K562 (cell line): ENCODE results near the gene SALL3. TPM values are rescaled to one million over a fixed set of nuclear protein-coding genes. Genes with fewer than 3 reads are reported as not detected.

ENCODE experiments used
- ZBTB40 ChIP-seq, 2 experiments: fragments of 450-650 bp in 1 of 2; sonication (generic) in 1 of 2; formaldehyde crosslinking in 1 of 2; IDR thresholded peaks; 2 replicates each; pipeline versions ENCODE4 v1.7.1 to v1.9.0; 2016 to 2022; ENCODE audit warnings: inconsistent platforms in 1 of 2, mild to moderate bottlenecking in 1 of 2, missing genetic modification reagents in 1 of 2
- ZNF589 ChIP-seq: fragments of 200-800 bp; sonication (Bioruptor generic); IDR thresholded peaks from 2 replicates; pipeline ENCODE4 v1.6.1; 2016; ENCODE audit warnings: low read depth, missing genetic modification characterization, missing compliant biosample characterization
- polyA plus RNA-seq, 8 experiments: library from polyadenylated mRNA; depleted of rRNA in 4 of 8; stranded (reverse) in 5 of 8; unstranded in 3 of 8; fragments of >200 nt; fragmentation: Nextera tagmentation in 2 of 8; fragmentation: Illumina TruSeq in 1 of 8; extraction: Ambion mirVana in 2 of 8; extraction: Trizol in 1 of 8; gene quantifications; 2 replicates each; pipeline versions ENCODE4 v1.2.1 to v1.2.3, GENCODE V29; 2011 to 2014; ENCODE audit warnings: inconsistent platforms in 1 of 8, missing spikeins in 1 of 8
- total RNA-seq, 7 experiments: library from RNA; depleted of rRNA in 6 of 7; stranded (reverse); fragments of >200 nt in 6 of 7; fragmentation: Illumina TruSeq in 2 of 7; extraction: Trizol in 2 of 7; gene quantifications; 2 replicates each; pipeline versions ENCODE4 v1.2.1 to v1.2.3, GENCODE V29; 2011 to 2021; ENCODE audit warnings: low replicate concordance in 1 of 7

SALL3 gene
- total and polyA plus RNA-seq, 9 of the 15 experiments (the other 6 are each of a cell fraction or from before 2014, with no cell fraction given): not detected

GRCh38 chr18:78936251-78937005 lies 43.2 kb upstream of the SALL3 start (continued):
- TF ChIP-seq ZNF589 (CRISPR knock-in tag) (no peak), ZBTB40 (IDR thresholded peaks at IDR 0.05) (no peak), ZBTB40 (CRISPR knock-in tag; IDR thresholded peaks at IDR 0.05) (no peak)
